Endodermal cell (in vitro differentiated cells): ENCODE measurements around the gene DNAH6. TPM values are rescaled to one million over a fixed set of nuclear protein-coding genes. Genes with fewer than 3 reads are reported as not detected.

Experiments used
- DNase-seq: peaks from one replicate; pipeline ENCODE4 v3.0.0-alpha.2; 2017
- H3K27ac ChIP-seq: 2 replicates; pipeline ENCODE4 v1.5.1; 2013; ENCODE audit warnings: mild to moderate bottlenecking, low read depth, low read length, moderate library complexity
- H3K27me3 ChIP-seq: 2 replicates; pipeline ENCODE4 v1.6.1; 2013; ENCODE audit warnings: mild to moderate bottlenecking, low read length, moderate library complexity; ENCODE audit not compliant: insufficient read depth, control insufficient read depth, poor library complexity, severe bottlenecking
- H3K36me3 ChIP-seq: 2 replicates; pipeline ENCODE4 v1.7.0; 2013; ENCODE audit warnings: mild to moderate bottlenecking, low read length, moderate library complexity; ENCODE audit not compliant: control insufficient read depth, insufficient read depth
- H3K4me1 ChIP-seq: one replicate; pipeline ENCODE4 v1.7.0; 2013; ENCODE audit warnings: low read length; ENCODE audit not compliant: control insufficient read depth, insufficient read depth
- H3K4me3 ChIP-seq: 2 replicates; pipeline ENCODE4 v1.5.1; 2013; ENCODE audit warnings: mild to moderate bottlenecking, low read length, moderate library complexity
- H3K9ac ChIP-seq: 2 replicates; pipeline ENCODE4 v1.6.1; 2013; ENCODE audit warnings: mild to moderate bottlenecking, low read length, moderate library complexity; ENCODE audit not compliant: poor library complexity, severe bottlenecking; ENCODE audit errors: extremely low read depth
- H3K9me3 ChIP-seq: 2 replicates; pipeline ENCODE4 v1.6.1; 2013; ENCODE audit warnings: mild to moderate bottlenecking, low read length, moderate library complexity; ENCODE audit not compliant: control insufficient read depth
- H3K27ac Mint-ChIP-seq: 2 replicates; pipeline ENCODE4 v1.8.0; 2020; ENCODE audit warnings: mixed read lengths
- H3K27me3 Mint-ChIP-seq: 2 replicates; pipeline ENCODE4 v1.8.0; 2021; ENCODE audit warnings: mild to moderate bottlenecking, mixed read lengths; ENCODE audit not compliant: insufficient read depth
- H3K36me3 Mint-ChIP-seq: 2 replicates; pipeline ENCODE4 v1.8.0; 2020; ENCODE audit warnings: low read depth, mixed read lengths
- H3K4me1 Mint-ChIP-seq: 2 replicates; pipeline ENCODE4 v1.8.0; 2020; ENCODE audit warnings: mixed read lengths
- H3K4me3 Mint-ChIP-seq: 2 replicates; pipeline ENCODE4 v1.8.0; 2020; ENCODE audit warnings: mild to moderate bottlenecking, moderate library complexity, mixed read lengths
- H3K9me3 Mint-ChIP-seq: 2 replicates; pipeline ENCODE4 v1.8.0; 2020; ENCODE audit warnings: mild to moderate bottlenecking, mixed read lengths
- WGBS, 2 experiments: methylation state at CpG; one replicate each; pipeline versions ENCODE4 v1.1.5 to v1.1.7; 2013; ENCODE audit warnings: missing lambda C conversion rate in 2 of 2, mixed read lengths in 1 of 2; ENCODE audit not compliant: insufficient coverage in 1 of 2, insufficient read length in 1 of 2; 5-methylcytosine and 5-hydroxymethylcytosine counted together
- total RNA-seq, 2 donors: library from RNA; stranded (reverse); fragmentation: NEBNext Ultra II Directional in 1 of 2; extraction: Animal tissue kit (Norgen Biotek cat#: 25700) in 1 of 2; gene quantifications; 2 replicates in 1 of 2; 3 replicates in 1 of 2; pipeline ENCODE4 v1.2.1, GENCODE V29; 2021
- TF ChIP-seq, protein P1 (sequence below): fragments of 200-600 bp; sonication (generic); conservative IDR thresholded peaks from 2 replicates; pipeline ENCODE4 v1.5.0; 2021; ENCODE audit warnings: antibody characterized with exemption, mild to moderate bottlenecking

The DNAH6 gene
- total RNA-seq, 2 donors from 2014 or later: 1.6 to 2.0 TPM

GRCh38 chr2:84717302-84717701 is 201.0 kb downstream of the DNAH6 start:
- H3K9me3 Mint-ChIP-seq: no peaks in the 10 kb centered on the region
- no peaks in the 10 kb centered on the region for H3K9me3 ChIP-seq
- DNase-seq: no peak
- peaks cover 2% of the 10 kb centered on the region for H3K36me3 Mint-ChIP-seq
- no peak overlapping the region for H3K4me3 Mint-ChIP-seq
- H3K27me3 ChIP-seq: peaks cover 3% of the 10 kb centered on the region
- peaks cover 14% of the 10 kb centered on the region for H3K4me1 ChIP-seq
- TF ChIP-seq, protein P1, sequence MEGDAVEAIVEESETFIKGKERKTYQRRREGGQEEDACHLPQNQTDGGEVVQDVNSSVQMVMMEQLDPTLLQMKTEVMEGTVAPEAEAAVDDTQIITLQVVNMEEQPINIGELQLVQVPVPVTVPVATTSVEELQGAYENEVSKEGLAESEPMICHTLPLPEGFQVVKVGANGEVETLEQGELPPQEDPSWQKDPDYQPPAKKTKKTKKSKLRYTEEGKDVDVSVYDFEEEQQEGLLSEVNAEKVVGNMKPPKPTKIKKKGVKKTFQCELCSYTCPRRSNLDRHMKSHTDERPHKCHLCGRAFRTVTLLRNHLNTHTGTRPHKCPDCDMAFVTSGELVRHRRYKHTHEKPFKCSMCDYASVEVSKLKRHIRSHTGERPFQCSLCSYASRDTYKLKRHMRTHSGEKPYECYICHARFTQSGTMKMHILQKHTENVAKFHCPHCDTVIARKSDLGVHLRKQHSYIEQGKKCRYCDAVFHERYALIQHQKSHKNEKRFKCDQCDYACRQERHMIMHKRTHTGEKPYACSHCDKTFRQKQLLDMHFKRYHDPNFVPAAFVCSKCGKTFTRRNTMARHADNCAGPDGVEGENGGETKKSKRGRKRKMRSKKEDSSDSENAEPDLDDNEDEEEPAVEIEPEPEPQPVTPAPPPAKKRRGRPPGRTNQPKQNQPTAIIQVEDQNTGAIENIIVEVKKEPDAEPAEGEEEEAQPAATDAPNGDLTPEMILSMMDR: no peak
- no peak overlapping the region for H3K27ac Mint-ChIP-seq
- H3K4me3 ChIP-seq: peak overlapping the region; percentile 36
- no peak overlapping the region for H3K27ac ChIP-seq
- WGBS, 2 experiments: 70% methylated on average over 1 of the region's 1 CpG
- no peaks in the 10 kb centered on the region for H3K36me3 ChIP-seq
- peaks cover 26% of the 10 kb centered on the region for H3K4me1 Mint-ChIP-seq
- peaks cover 17% of the 10 kb centered on the region for H3K27me3 Mint-ChIP-seq
- no peak overlapping the region for H3K9ac ChIP-seq

DNA sequence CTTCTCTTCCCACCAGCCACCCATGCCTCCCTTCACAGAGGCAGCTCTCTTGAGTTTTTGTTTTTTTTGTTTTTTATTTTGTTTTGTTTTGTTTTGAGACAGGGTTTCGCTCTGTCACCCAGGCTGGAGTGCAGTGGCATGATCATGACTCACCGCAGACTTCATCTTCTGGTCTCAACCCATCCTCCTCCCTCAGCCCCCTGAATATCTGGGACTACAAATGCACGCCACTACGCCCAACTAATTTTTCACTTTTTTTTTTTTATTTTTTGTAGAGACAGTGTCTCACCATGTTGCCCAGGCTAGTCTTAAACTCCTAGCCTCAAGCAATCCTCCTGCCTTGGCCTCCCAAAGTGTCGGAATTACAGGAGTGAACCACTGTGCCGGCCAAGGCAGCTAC is 203.1 kb downstream of the DNAH6 start:
- 93 to 98% methylated on average over 5 to 6 of the region's 6 CpGs for WGBS, 2 experiments
- no peak overlapping the region for H3K4me3 Mint-ChIP-seq
- Histone ChIP-seq H3K27me3 (peaks cover 7% of the 10 kb centered on the region), H3K9me3 (no peaks in the 10 kb centered on the region), H3K4me3 (no peak overlapping the region), H3K36me3 (no peaks in the 10 kb centered on the region), H3K9ac (no peak overlapping the region), H3K4me1 (peaks cover 14% of the 10 kb centered on the region), H3K27ac (no peak overlapping the region)
- no peak overlapping the region for H3K27ac Mint-ChIP-seq
- H3K27me3 Mint-ChIP-seq: peaks cover 19% of the 10 kb centered on the region
- H3K36me3 Mint-ChIP-seq: peaks cover 2% of the 10 kb centered on the region
- TF ChIP-seq, protein P1: no peak
- H3K9me3 Mint-ChIP-seq: no peaks in the 10 kb centered on the region
- no peak for DNase-seq
- peaks cover 26% of the 10 kb centered on the region for H3K4me1 Mint-ChIP-seq

GRCh38 chr2:84723831-84724230 is 207.5 kb downstream of the DNAH6 start:
- no peak for DNase-seq
- H3K36me3 ChIP-seq: no peaks in the 10 kb centered on the region
- 82 to 83% methylated on average over 1 to 2 of the region's 2 CpGs for WGBS, 2 experiments
- Mint-ChIP-seq H3K4me3 (no peak overlapping the region), H3K4me1 (no peaks in the 10 kb centered on the region), H3K27me3 (peaks cover 19% of the 10 kb centered on the region), H3K27ac (no peak overlapping the region), H3K36me3 (peaks cover 2% of the 10 kb centered on the region), H3K9me3 (no peaks in the 10 kb centered on the region)
- H3K9me3 ChIP-seq: no peaks in the 10 kb centered on the region
- TF ChIP-seq, protein P1: no peak
- no peak overlapping the region for H3K9ac ChIP-seq
- H3K27ac ChIP-seq: no peak overlapping the region
- H3K27me3 ChIP-seq: peaks cover 13% of the 10 kb centered on the region
- no peak overlapping the region for H3K4me3 ChIP-seq
- no peaks in the 10 kb centered on the region for H3K4me1 ChIP-seq
